Smooth muscle cell (in vitro differentiated cells): ENCODE measurements around the gene GNG3. TPM values are rescaled to one million over a fixed set of nuclear protein-coding genes. Genes with fewer than 3 reads are reported as not detected.

Experiments
- DNase-seq: peaks from one replicate; lab custom pipeline; 2025; ENCODE audit not compliant: unreplicated experiment; lab: John Stamatoyannopoulos, UW
- H2AFZ ChIP-seq: fragments of 200-600 bp; sonication (generic); 2 replicates; pipeline ENCODE4 v1.6.0; 2016; ENCODE audit warnings: antibody characterized with exemption, low read depth, mild to moderate bottlenecking
- H3F3A ChIP-seq: fragments of 200-600 bp; sonication (generic); 2 replicates; pipeline ENCODE4 v1.6.0; 2017; ENCODE audit warnings: antibody characterized with exemption, low read depth
- H3K27ac ChIP-seq: fragments of 200-600 bp; sonication (generic); 2 replicates; pipeline ENCODE4 v1.5.1; 2016; ENCODE audit warnings: low read depth, mild to moderate bottlenecking
- H3K27me3 ChIP-seq: fragments of 200-600 bp; sonication (generic); 2 replicates; pipeline ENCODE4 v1.6.1; 2016; ENCODE audit warnings: low read depth, mild to moderate bottlenecking
- H3K36me3 ChIP-seq: fragments of 200-600 bp; sonication (generic); 2 replicates; pipeline ENCODE4 v1.5.1; 2016; ENCODE audit warnings: low read depth
- H3K4me1 ChIP-seq: fragments of 200-600 bp; sonication (generic); 2 replicates; pipeline ENCODE4 v1.5.1; 2016; ENCODE audit warnings: low read depth
- H3K4me2 ChIP-seq: fragments of 200-600 bp; sonication (generic); 2 replicates; pipeline ENCODE4 v1.6.0; 2016; ENCODE audit warnings: mild to moderate bottlenecking
- H3K4me3 ChIP-seq: fragments of 200-600 bp; sonication (generic); 2 replicates; pipeline ENCODE4 v1.5.1; 2016; ENCODE audit warnings: mild to moderate bottlenecking
- H3K79me2 ChIP-seq: fragments of 200-600 bp; sonication (generic); 2 replicates; pipeline ENCODE4 v1.6.0; 2016; ENCODE audit warnings: low read depth, mild to moderate bottlenecking
- H3K9ac ChIP-seq: fragments of 200-600 bp; sonication (generic); 2 replicates; pipeline ENCODE4 v1.6.0; 2016; ENCODE audit warnings: low read depth
- H3K9me3 ChIP-seq: fragments of 200-600 bp; sonication (generic); replicated peaks from 2 replicates; pipeline ENCODE4 v1.5.1; 2016; ENCODE audit warnings: low read depth
- H4K20me1 ChIP-seq: fragments of 200-600 bp; sonication (generic); 2 replicates; pipeline ENCODE4 v1.6.0; 2016; ENCODE audit warnings: low read depth
- CTCF ChIP-seq: fragments of 200-600 bp; sonication (generic); IDR thresholded peaks from 2 replicates; pipeline ENCODE4 v1.5.1; 2017; ENCODE audit warnings: borderline replicate concordance, mild to moderate bottlenecking, antibody characterized with exemption; ENCODE audit not compliant: insufficient read depth, poor library complexity, severe bottlenecking
- WGBS: methylation state at CpG from one replicate; pipeline ENCODE4 v1.1.7; 2016; ENCODE audit warnings: low lambda C conversion rate; 5-methylcytosine and 5-hydroxymethylcytosine counted together
- polyA plus RNA-seq: library from polyadenylated mRNA; unstranded; fragments of >200 nt; fragmentation: Nextera tagmentation; extraction: Ambion mirVana; gene quantifications from 2 replicates; pipeline ENCODE4 v1.2.1, GENCODE V29; 2016
- total RNA-seq: library from RNA; depleted of rRNA; stranded (reverse); fragments of >200 nt; gene quantifications from 2 replicates; pipeline ENCODE4 v1.2.3, GENCODE V29; 2014

Gene GNG3
- total and polyA plus RNA-seq, 2 experiments from 2014 or later: 0.18 TPM; not detected in 1

- Histone ChIP-seq H3K4me1 (peaks cover 36% of the 10 kb centered on the region), H3K9ac (peak overlapping the region; percentile 95), H2AFZ (peak overlapping the region; percentile 34), H4K20me1 (no peaks in the 10 kb centered on the region), H3K36me3 (no peaks in the 10 kb centered on the region), H3K27ac (peak overlapping the region; percentile 99), H3F3A (peaks cover 32% of the 10 kb centered on the region), H3K4me3 (peak overlapping the region; percentile 70), H3K9me3 (no peaks in the 10 kb centered on the region), H3K27me3 (no peaks in the 10 kb centered on the region), H3K79me2 (peaks cover 20% of the 10 kb centered on the region), H3K4me2 (peak overlapping the region; percentile 98)
- WGBS: 77% methylated on average over 7 of the region's 7 CpGs
- no peak for DNase-seq
- TF ChIP-seq CTCF: no peak
These were observed 2.1 kb upstream of the GNG3 start for GRCh38 chr11:62705413-62705812.

GRCh38 chr11:62705880-62706849, 1.3 kb upstream of the GNG3 start:
- no peaks in the 10 kb centered on the region for H3K36me3 ChIP-seq
- peaks cover 40% of the 10 kb centered on the region for H3F3A ChIP-seq
- no peak for TF ChIP-seq CTCF
- WGBS: 2% methylated on average over 67 of the region's 73 CpGs
- peak overlapping the region; percentile 98 for H3K4me2 ChIP-seq
- H2AFZ ChIP-seq: peak overlapping the region; percentile 34
- no peaks in the 10 kb centered on the region for H3K27me3 ChIP-seq
- peak overlapping the region; percentile 70 for H3K4me3 ChIP-seq
- no peaks in the 10 kb centered on the region for H4K20me1 ChIP-seq
- peaks cover 20% of the 10 kb centered on the region for H3K79me2 ChIP-seq
- peak; percentile 91 for DNase-seq
- peaks cover 37% of the 10 kb centered on the region for H3K4me1 ChIP-seq
- H3K27ac ChIP-seq: peak overlapping the region; percentile 99
- peak overlapping the region; percentile 95 for H3K9ac ChIP-seq
- H3K9me3 ChIP-seq: no peaks in the 10 kb centered on the region

- H2AFZ ChIP-seq: no peak overlapping the region
- H3K79me2 ChIP-seq: peaks cover 20% of the 10 kb centered on the region
- H3K36me3 ChIP-seq: no peaks in the 10 kb centered on the region
- H3K9me3 ChIP-seq: no peaks in the 10 kb centered on the region
- H3K4me3 ChIP-seq: peak overlapping the region; percentile 70
- H3K9ac ChIP-seq: peak overlapping the region; percentile 31
- no peak for TF ChIP-seq CTCF
- peaks cover 43% of the 10 kb centered on the region for H3F3A ChIP-seq
- 30% methylated on average over 8 of the region's 8 CpGs for WGBS
- H3K4me2 ChIP-seq: peak overlapping the region; percentile 98
- no peak for DNase-seq
- H4K20me1 ChIP-seq: no peaks in the 10 kb centered on the region
- H3K4me1 ChIP-seq: peaks cover 37% of the 10 kb centered on the region
- H3K27ac ChIP-seq: peak overlapping the region; percentile 69
- no peaks in the 10 kb centered on the region for H3K27me3 ChIP-seq
These were observed 627 bp upstream of the GNG3 start for GRCh38 chr11:62706850-62707247.

- 85% methylated on average over 4 of the region's 5 CpGs for WGBS
- peak overlapping the region; percentile 64 for H3K4me3 ChIP-seq
- peak overlapping the region; percentile 98 for H3K27ac ChIP-seq
- peaks cover 51% of the 10 kb centered on the region for H3F3A ChIP-seq
- H3K4me1 ChIP-seq: peaks cover 37% of the 10 kb centered on the region
- H2AFZ ChIP-seq: no peak overlapping the region
- H3K4me2 ChIP-seq: peak overlapping the region; percentile 90
- H4K20me1 ChIP-seq: no peaks in the 10 kb centered on the region
- no peaks in the 10 kb centered on the region for H3K27me3 ChIP-seq
- TF ChIP-seq CTCF: no peak
- H3K9me3 ChIP-seq: no peaks in the 10 kb centered on the region
- H3K9ac ChIP-seq: peak overlapping the region; percentile 97
- DNase-seq: no peak
- no peaks in the 10 kb centered on the region for H3K36me3 ChIP-seq
- peaks cover 20% of the 10 kb centered on the region for H3K79me2 ChIP-seq
These were observed 916 bp downstream of the GNG3 start for GRCh38 chr11:62708392-62708791.
